Sigmoid colon (tissue), 7 donors: ENCODE measurements around the gene TYW1B. TPM values are rescaled to one million over a fixed set of nuclear protein-coding genes. Genes with fewer than 3 reads are reported as not detected.
"Not testable (repeated sequence)": the region's sequence is repeated elsewhere in the genome, so short reads cannot be mapped to it uniquely, and the experiment has no call there.

Experiments used
- DNase-seq: peaks from one replicate; pipeline ENCODE4 v3.0.0-alpha.2; 2019
- H3K27ac ChIP-seq, 4 donors: fragments of 200-600 bp; sonication (generic); one replicate each; pipeline ENCODE4 v1.5.1; 2016 to 2019; ENCODE audit warnings: mild to moderate bottlenecking in 1 of 4
- H3K27me3 ChIP-seq, 3 donors: fragments of 200-600 bp; sonication (generic); one replicate each; pipeline ENCODE4 v1.5.1; 2019; ENCODE audit warnings: mild to moderate bottlenecking in 1 of 3
- H3K36me3 ChIP-seq, 4 donors: fragments of 200-600 bp; sonication (generic); one replicate each; pipeline ENCODE4 v1.5.1; 2016 to 2019
- H3K4me1 ChIP-seq, 4 donors: fragments of 200-600 bp; sonication (generic); one replicate each; pipeline ENCODE4 v1.5.1; 2017 to 2019
- H3K4me3 ChIP-seq, 4 donors: fragments of 200-600 bp; sonication (generic); one replicate each; pipeline ENCODE4 v1.5.1; 2017 to 2019; ENCODE audit warnings: mild to moderate bottlenecking in 2 of 4, moderate library complexity in 1 of 4
- H3K9me3 ChIP-seq, 4 donors: fragments of 200-600 bp in 3 of 4; sonication (generic) in 3 of 4; one replicate each; pipeline versions ENCODE4 v1.5.1 to v1.6.1; 2013 to 2019
- CTCF ChIP-seq, 4 experiments: fragments of 450-650 bp in 3 of 4; fragments of 200-600 bp in 1 of 4; IDR thresholded peaks; one replicate each; pipeline ENCODE4 v1.5.1; 2016 to 2019; ENCODE audit warnings: antibody characterized with exemption in 4 of 4, mild to moderate bottlenecking in 3 of 4, moderate library complexity in 2 of 4
- EP300 ChIP-seq, 4 donors: sonication (generic); formaldehyde crosslinking; IDR thresholded peaks; one replicate each; pipeline ENCODE4 v1.6.1; 2017; ENCODE audit warnings: antibody characterized with exemption in 4 of 4
- POLR2A ChIP-seq, 2 donors: fragments of 450-650 bp; IDR thresholded peaks; one replicate each; pipeline ENCODE4 v1.6.1; 2016; ENCODE audit warnings: antibody characterized with exemption in 2 of 2, mild to moderate bottlenecking in 2 of 2, moderate library complexity in 2 of 2
- POLR2AphosphoS5 ChIP-seq, 4 donors: sonication (generic); formaldehyde crosslinking; IDR thresholded peaks; one replicate each; pipeline ENCODE4 v1.6.1; 2017; ENCODE audit warnings: antibody characterized with exemption in 4 of 4
- WGBS, 2 donors: extraction: QIAGEN DNeasy Blood & Tissue Kit; methylation state at CpG; one replicate each; pipeline ENCODE4 v1.1.7; 2013; 5-methylcytosine and 5-hydroxymethylcytosine counted together
- intact Hi-C: fragments of 100-400 bp; cut with DNase I; formaldehyde crosslinking; loops from one replicate; pipeline ENCODE4 v1.15.1; 2023
- polyA plus RNA-seq, 3 donors: library from polyadenylated mRNA; stranded (reverse); fragments of 200-250 nt; gene quantifications; one replicate each; pipeline ENCODE4 v1.2.3, GENCODE V29; 2013
- total RNA-seq, 4 donors: library from RNA; depleted of rRNA; stranded (reverse); fragments of >200 nt; gene quantifications; one replicate each; pipeline ENCODE4 v1.1.0, GENCODE V29; 2016
- donor health status: healthy with polysubstance abuse.
- donor health status: Bipolar disorder and iron deficiency.
- donor health status: healthy.

TYW1B gene
- total and polyA plus RNA-seq, 7 donors: 1.4 to 5.6 (median 2.4) TPM

GRCh38 chr7:72729130-72729529 lies 98.9 kb downstream of the TYW1B start:
- 96 to 98% methylated on average over 2 of the region's 2 CpGs for WGBS, 2 donors
- H3K4me1 ChIP-seq, DNase-seq, H3K27me3 ChIP-seq, H3K36me3 ChIP-seq, H3K4me3 ChIP-seq, H3K9me3 ChIP-seq, intact Hi-C loops, H3K27ac ChIP-seq: not testable (repeated sequence)

- peaks cover 0 to 10% (median 0%) of the 10 kb centered on the region in 4 donors for H3K36me3 ChIP-seq
- H3K4me3 ChIP-seq, H3K27ac ChIP-seq, H3K27me3 ChIP-seq, H3K4me1 ChIP-seq, H3K9me3 ChIP-seq, DNase-seq, intact Hi-C loops: not testable (repeated sequence)
- WGBS, 2 donors: 37 to 84% methylated on average over 7 of the region's 7 CpGs
These were observed 105.3 kb downstream of the TYW1B start for GRCh38 chr7:72722694-72723093.

GRCh38 chr7:72720890-72721289 lies 107.1 kb downstream of the TYW1B start:
- H3K27ac ChIP-seq, DNase-seq, H3K4me1 ChIP-seq, H3K36me3 ChIP-seq, intact Hi-C loops, H3K4me3 ChIP-seq, H3K9me3 ChIP-seq, H3K27me3 ChIP-seq: not testable (repeated sequence)
- 98 to 99% methylated on average over 4 of the region's 4 CpGs for WGBS, 2 donors

DNA sequence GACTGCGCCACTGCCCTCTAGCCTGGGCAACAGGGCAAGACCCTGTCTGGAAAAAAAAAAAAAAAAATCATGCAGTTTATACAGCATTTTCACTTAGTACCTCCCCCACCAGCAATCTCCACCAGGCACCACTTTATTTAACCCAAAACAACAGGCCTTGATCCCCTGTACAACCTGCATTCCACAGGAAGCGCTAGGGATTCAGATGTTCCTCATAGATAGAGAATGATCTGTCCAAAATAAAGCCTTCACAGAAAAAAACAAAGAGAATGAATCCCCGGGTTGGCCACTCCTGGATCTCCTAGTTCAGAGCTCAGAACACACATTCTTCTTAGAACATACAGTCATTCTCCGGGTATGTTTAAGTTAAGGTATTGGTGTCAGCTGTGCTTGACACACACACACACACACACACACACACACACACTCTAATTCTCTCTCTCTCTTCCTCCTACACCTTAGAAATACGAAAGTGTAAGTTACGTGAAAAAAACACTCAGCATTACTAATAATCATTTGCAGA lies 110.7 kb downstream of the TYW1B start:
- intact Hi-C loops, H3K4me3 ChIP-seq, H3K36me3 ChIP-seq, DNase-seq, H3K4me1 ChIP-seq, H3K27me3 ChIP-seq, H3K9me3 ChIP-seq, H3K27ac ChIP-seq: not testable (repeated sequence)
- 94 to 95% methylated on average over 6 of the region's 6 CpGs for WGBS, 2 donors

DNA sequence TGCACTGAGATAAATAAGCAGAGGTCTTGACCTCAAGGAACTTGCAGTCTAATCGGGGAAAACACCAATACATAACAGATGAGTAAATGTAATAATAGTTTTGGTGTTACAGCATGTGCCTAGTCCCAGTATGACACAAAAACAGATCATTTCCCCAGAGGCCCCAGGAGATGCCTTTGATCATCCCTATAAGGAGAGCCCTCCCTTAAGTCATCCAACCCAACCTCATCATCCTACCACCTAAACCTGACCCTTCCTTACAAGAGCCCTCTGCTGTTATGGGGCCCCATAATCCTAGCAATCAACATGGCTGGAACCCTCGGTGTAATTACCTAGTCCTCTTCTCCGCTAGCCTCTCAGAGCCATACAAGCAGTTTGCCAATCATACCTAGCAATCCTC lies 116.1 kb downstream of the TYW1B start:
- H3K9me3 ChIP-seq, H3K27me3 ChIP-seq, H3K36me3 ChIP-seq, DNase-seq, H3K4me1 ChIP-seq, H3K27ac ChIP-seq, intact Hi-C loops, H3K4me3 ChIP-seq: not testable (repeated sequence)
- 93 to 97% methylated on average over 3 of the region's 3 CpGs for WGBS, 2 donors

DNA sequence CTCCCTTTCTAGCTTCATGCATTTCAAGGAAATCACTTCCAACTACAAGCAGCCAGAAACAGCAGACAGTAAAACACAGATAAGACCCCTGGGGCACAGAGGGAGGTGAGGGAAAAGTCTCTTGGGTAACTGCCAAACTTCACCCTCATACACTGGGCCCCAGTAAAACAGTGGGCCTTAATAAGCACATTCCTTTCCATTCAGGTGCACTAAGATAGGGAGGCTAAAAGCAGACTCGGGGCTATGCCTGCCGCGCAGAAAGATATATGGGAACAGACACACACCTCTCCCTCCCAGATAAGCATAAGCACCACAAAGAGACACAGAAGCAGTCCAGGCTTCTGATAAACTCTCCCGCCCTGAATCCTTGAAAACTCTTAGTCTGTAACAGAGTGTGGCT lies 117.0 kb downstream of the TYW1B start:
- Histone ChIP-seq H3K27me3 (no peaks in the 10 kb centered on the region), H3K4me3 (no peak overlapping the region), H3K4me1 (no peaks in the 10 kb centered on the region), H3K36me3 (no peaks in the 10 kb centered on the region), H3K27ac (no peak overlapping the region), H3K9me3 (no peaks in the 10 kb centered on the region)
- DNase-seq: no peak
- no peak for TF ChIP-seq CTCF (IDR thresholded peaks at IDR 0.05)
- no peak for TF ChIP-seq POLR2AphosphoS5 (IDR thresholded peaks at IDR 0.05)
- no peak for TF ChIP-seq POLR2A (IDR thresholded peaks at IDR 0.05)
- TF ChIP-seq EP300 (IDR thresholded peaks at IDR 0.05): no peak
- intact Hi-C loops: no loop called here
- WGBS, 2 donors: 77 to 94% methylated on average over 4 of the region's 4 CpGs

GRCh38 chr7:72709909-72710308 lies 118.1 kb downstream of the TYW1B start:
- intact Hi-C loops: no loop called here
- Histone ChIP-seq H3K4me3 (no peak overlapping the region), H3K4me1 (no peaks in the 10 kb centered on the region), H3K36me3 (no peaks in the 10 kb centered on the region), H3K27ac (no peak overlapping the region), H3K9me3 (no peaks in the 10 kb centered on the region), H3K27me3 (no peaks in the 10 kb centered on the region)
- 97% methylated on average over 8 of the region's 8 CpGs for WGBS, 2 donors
- DNase-seq: no peak
- TF ChIP-seq POLR2A (IDR thresholded peaks at IDR 0.05): no peak
- TF ChIP-seq EP300 (IDR thresholded peaks at IDR 0.05): no peak
- TF ChIP-seq POLR2AphosphoS5 (IDR thresholded peaks at IDR 0.05): no peak
- no peak for TF ChIP-seq CTCF (IDR thresholded peaks at IDR 0.05)

DNA sequence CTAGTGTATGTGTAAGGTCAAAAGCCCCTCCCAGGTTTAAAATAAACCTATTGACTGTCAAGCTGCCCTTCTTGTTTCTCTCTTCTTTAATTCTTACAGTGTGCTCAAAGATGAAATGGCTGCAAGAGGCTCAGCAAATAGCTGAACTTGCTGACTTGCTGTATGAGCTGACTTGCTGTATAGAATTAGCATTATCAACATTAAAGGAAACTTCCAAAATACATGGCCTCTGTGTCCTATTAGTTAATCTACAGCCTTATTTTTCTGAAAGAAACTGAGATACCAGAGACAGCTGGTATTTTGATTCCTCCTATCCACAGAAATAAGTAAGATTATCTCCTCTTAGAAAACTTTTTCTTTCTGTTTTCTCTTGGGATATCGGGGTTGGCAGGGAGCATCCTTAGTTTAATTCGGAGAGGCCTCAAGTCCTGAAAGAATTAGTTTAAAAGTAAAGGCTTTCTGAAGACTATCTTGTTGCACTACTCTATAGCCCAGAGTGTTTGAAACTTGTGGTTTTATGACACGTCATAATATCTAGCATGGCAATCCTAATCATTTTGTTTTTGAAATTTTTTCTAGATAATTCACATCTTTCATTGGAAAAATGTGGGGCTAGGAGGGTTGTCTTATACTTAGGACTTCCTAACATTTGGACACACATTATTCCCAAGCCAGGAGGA lies 119.5 kb downstream of the TYW1B start:
- intact Hi-C loops, DNase-seq, H3K4me3 ChIP-seq, H3K27ac ChIP-seq, H3K27me3 ChIP-seq, H3K4me1 ChIP-seq, H3K36me3 ChIP-seq, H3K9me3 ChIP-seq: not testable (repeated sequence)
- 76 to 82% methylated on average over 3 of the region's 3 CpGs for WGBS, 2 donors
